OCI-M2 (cell line): ENCODE data around the gene HFE.
"Not testable (repeated sequence)": the region's sequence is repeated elsewhere in the genome, so short reads cannot be mapped to it uniquely, and the experiment has no call there.

Experiments used
- DNase-seq: peaks from one replicate; lab custom pipeline; 2025; ENCODE audit not compliant: unreplicated experiment; lab: John Stamatoyannopoulos, UW

Gene HFE

GRCh38 chr6:26058477-26059033 lies 28.7 kb upstream of the HFE start:
- DNase-seq, result not testable (repeated sequence)

GRCh38 chr6:26059941-26060340 lies 27.3 kb upstream of the HFE start:
- DNase-seq, result no peak

- DNase-seq, result no peak
These were observed 22.5 kb upstream of the HFE start for GRCh38 chr6:26064619-26065257.

- DNase-seq, result peak; percentile 67
These were observed 21.3 kb upstream of the HFE start for GRCh38 chr6:26065952-26066380.

- DNase-seq, result no peak
These were observed 19.9 kb upstream of the HFE start for GRCh38 chr6:26067367-26067766.

- no peak for DNase-seq
These were observed 19.2 kb upstream of the HFE start for GRCh38 chr6:26068036-26068435.

- DNase-seq, result no peak
These were observed 16.1 kb upstream of the HFE start for GRCh38 chr6:26071135-26071534.

- DNase-seq, result no peak
These were observed 12.0 kb upstream of the HFE start for GRCh38 chr6:26075063-26075717.

- DNase-seq, result not testable (repeated sequence)
These were observed 9.2 kb upstream of the HFE start for GRCh38 chr6:26078066-26078465.

GRCh38 chr6:26081096-26081495 lies 6.1 kb upstream of the HFE start:
- DNase-seq, result not testable (repeated sequence)

- no peak for DNase-seq
These were observed 1.0 kb upstream of the HFE start for GRCh38 chr6:26086211-26086610.

- DNase-seq, result no peak
These were observed 1.1 kb downstream of the HFE start for GRCh38 chr6:26088344-26088743.

GRCh38 chr6:26089272-26089671 lies 2.0 kb downstream of the HFE start:
- no peak for DNase-seq

GRCh38 chr6:26092443-26092842 lies 5.2 kb downstream of the HFE start:
- DNase-seq, result no peak

- DNase-seq, result no peak
These were observed 6.8 kb downstream of the HFE start for GRCh38 chr6:26094036-26094435.

- no peak for DNase-seq
These were observed 10.1 kb downstream of the HFE start for GRCh38 chr6:26097268-26097875.

- no peak for DNase-seq
These were observed 16.0 kb downstream of the HFE start for GRCh38 chr6:26103141-26103769.

- peak; percentile 95 for DNase-seq
These were observed 16.7 kb downstream of the HFE start for GRCh38 chr6:26103770-26104456.

- no peak for DNase-seq
These were observed 17.4 kb downstream of the HFE start for GRCh38 chr6:26104457-26105108.

- no peak for DNase-seq
These were observed 18.0 kb downstream of the HFE start for GRCh38 chr6:26105109-26105730.
